ENCODE measurements around the gene EPHA7.

GRCh38 chr6:93219447-93219846 is 199.9 kb downstream of the EPHA7 start:
- no peak for TF ChIP-seq EZH2 (IDR thresholded peaks at IDR 0.05)
- no peak for TF ChIP-seq POLR2AphosphoS5 (IDR thresholded peaks at IDR 0.05; ENCODE audit: borderline replicate concordance, low read depth, low read length)
